Heart left ventricle (tissue), 13 donors: ENCODE measurements around the gene INO80C.

Source experiments
- POLR2A ChIP-seq, 2 donors: fragments of 450-650 bp; IDR thresholded peaks; one replicate each; pipeline ENCODE4 v1.6.1; 2017; ENCODE audit warnings: antibody characterized with exemption in 2 of 2, mild to moderate bottlenecking in 2 of 2, moderate library complexity in 2 of 2
- TF ChIP-seq, protein P1 (sequence below), 12 donors: fragments of 200-600 bp; sonication (generic) in 4 of 12; IDR thresholded peaks; one replicate each; pipeline versions ENCODE4 v1.5.0 to v1.8.0; 2018 to 2022; ENCODE audit warnings: antibody characterized with exemption in 12 of 12, mild to moderate bottlenecking in 5 of 12
- donor health status: ischemic (EF 13 %, LVEDD 7.1; RV severe dilation, severe dysfunction).
- donor health status: DM: no; HTN: yes; CAD: no.
- donor health status: DM: no; HTN: no; CAD: no.
- donor health status: ischemic (EF 25% LVEDD 6.9; RV normal size, moderate dysfunction).
- donor health status: ischemic (EF 25% LVEDD 5.7; RV mildly dilated, moderate dysfunction).
- donor health status: ischemic (EF 35%, LVEDD 5.7; RV mildly dilated, moderate dysfunction).
- donor health status: nonischemic (EF 11% LVEDD 7.7; RV severe dilation, severe dysfunction).
- donor health status: DM: yes; HTN: yes; CAD: no.
- donor health status: PGD.
- donor health status: ischemic (EF 29% LVEDD 5.4; RV normal size, mild dysfunction).
- donor health status: nonischemic (EF 23%, LVEDD 6.1; RV moderate dilation, normal function).

DNA sequence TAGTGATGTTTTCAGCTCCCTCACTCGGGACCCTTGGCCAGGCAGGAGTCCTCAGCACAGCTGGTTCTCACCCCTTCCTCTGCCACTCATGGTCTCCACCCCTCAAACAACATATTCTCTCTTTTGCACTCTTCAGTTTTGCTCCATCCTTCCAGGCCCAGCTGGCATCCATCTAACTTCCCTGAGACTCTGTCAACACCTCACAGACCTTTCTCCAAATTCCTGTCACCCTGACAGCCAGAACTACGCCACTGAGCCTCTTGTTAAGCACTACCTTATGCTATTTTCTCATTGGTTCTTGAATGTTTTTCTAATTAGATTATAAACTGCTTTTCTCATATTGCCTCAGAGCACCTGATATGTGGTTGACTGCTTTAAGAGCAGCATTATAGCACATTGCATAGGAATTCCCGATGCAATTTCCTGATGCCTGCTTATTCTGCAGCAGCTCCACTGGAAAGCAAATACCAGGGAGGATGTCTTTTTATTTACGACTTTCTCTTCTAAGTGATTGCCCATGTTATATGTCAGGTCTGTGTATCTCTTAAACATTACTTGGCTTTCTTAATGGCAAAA lies 12.4 kb upstream of the INO80C start:
- TF ChIP-seq POLR2A (IDR thresholded peaks at IDR 0.05) = no peak
- TF ChIP-seq, protein P1, sequence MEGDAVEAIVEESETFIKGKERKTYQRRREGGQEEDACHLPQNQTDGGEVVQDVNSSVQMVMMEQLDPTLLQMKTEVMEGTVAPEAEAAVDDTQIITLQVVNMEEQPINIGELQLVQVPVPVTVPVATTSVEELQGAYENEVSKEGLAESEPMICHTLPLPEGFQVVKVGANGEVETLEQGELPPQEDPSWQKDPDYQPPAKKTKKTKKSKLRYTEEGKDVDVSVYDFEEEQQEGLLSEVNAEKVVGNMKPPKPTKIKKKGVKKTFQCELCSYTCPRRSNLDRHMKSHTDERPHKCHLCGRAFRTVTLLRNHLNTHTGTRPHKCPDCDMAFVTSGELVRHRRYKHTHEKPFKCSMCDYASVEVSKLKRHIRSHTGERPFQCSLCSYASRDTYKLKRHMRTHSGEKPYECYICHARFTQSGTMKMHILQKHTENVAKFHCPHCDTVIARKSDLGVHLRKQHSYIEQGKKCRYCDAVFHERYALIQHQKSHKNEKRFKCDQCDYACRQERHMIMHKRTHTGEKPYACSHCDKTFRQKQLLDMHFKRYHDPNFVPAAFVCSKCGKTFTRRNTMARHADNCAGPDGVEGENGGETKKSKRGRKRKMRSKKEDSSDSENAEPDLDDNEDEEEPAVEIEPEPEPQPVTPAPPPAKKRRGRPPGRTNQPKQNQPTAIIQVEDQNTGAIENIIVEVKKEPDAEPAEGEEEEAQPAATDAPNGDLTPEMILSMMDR (IDR thresholded peaks at IDR 0.05) = no peak
